SK-N-SH treated with all-trans-retinoic acid at 6 μM for 48 hours (cell line): ENCODE data around the gene SUGCT.

Source experiments
- ATAC-seq: fragments of 200-7000 bp; cut with Tn5 transposase; 3 replicates; pipeline ENCODE4 v1.9.1; 2020; ENCODE audit warnings: mild to moderate bottlenecking, moderate library complexity
- ARNTL ChIP-seq: fragments of 450-650 bp; formaldehyde crosslinking; IDR thresholded peaks from 2 replicates; pipeline ENCODE4 v1.5.0; 2020; ENCODE audit warnings: low read depth, mild to moderate bottlenecking, moderate library complexity, borderline replicate concordance
- BACH2 ChIP-seq: fragments of 250-450 bp; sonication (Bioruptor Pico); IDR thresholded peaks from 2 replicates; pipeline ENCODE4 v1.9.0; 2021; ENCODE audit warnings: mild to moderate bottlenecking, borderline replicate concordance
- CSDC2 ChIP-seq: fragments of 250-450 bp; sonication (Bioruptor Pico); IDR thresholded peaks from 2 replicates; pipeline ENCODE4 v1.5.0; 2020; ENCODE audit warnings: mild to moderate bottlenecking, moderate library complexity
- ESRRG ChIP-seq: fragments of 250-450 bp; sonication (Bioruptor Pico); IDR thresholded peaks from 2 replicates; pipeline ENCODE4 v1.6.1; 2021; ENCODE audit warnings: mild to moderate bottlenecking
- GLIS3 ChIP-seq: fragments of 250-450 bp; sonication (Bioruptor Pico); IDR thresholded peaks from 2 replicates; pipeline ENCODE4 v1.5.0; 2020; ENCODE audit warnings: mild to moderate bottlenecking, moderate library complexity
- ISL1 ChIP-seq: fragments of 250-450 bp; sonication (Bioruptor Pico); IDR thresholded peaks from 2 replicates; pipeline ENCODE4 v2.1.2; 2022; ENCODE audit warnings: mild to moderate bottlenecking, moderate library complexity
- OSR1 ChIP-seq: fragments of 250-450 bp; sonication (Bioruptor Pico); IDR thresholded peaks from 2 replicates; pipeline ENCODE4 v1.8.0; 2022; ENCODE audit warnings: moderate library complexity, mild to moderate bottlenecking, inconsistent platforms
- PPARA ChIP-seq: fragments of 250-450 bp; sonication (Bioruptor Pico); IDR thresholded peaks from 2 replicates; pipeline ENCODE4 v1.5.0; 2020; ENCODE audit warnings: mild to moderate bottlenecking, borderline replicate concordance
- RARB ChIP-seq: fragments of 250-450 bp; sonication (Bioruptor Pico); IDR thresholded peaks from 2 replicates; pipeline ENCODE4 v1.8.0; 2021; ENCODE audit warnings: mild to moderate bottlenecking, moderate library complexity
- SNAI2 ChIP-seq: fragments of 250-450 bp; sonication (Bioruptor Pico); IDR thresholded peaks from 2 replicates; pipeline ENCODE4 v1.5.0; 2020; ENCODE audit warnings: mild to moderate bottlenecking, moderate library complexity
- TCF4 ChIP-seq: fragments of 250-450 bp; sonication (Bioruptor Pico); IDR thresholded peaks from 2 replicates; pipeline ENCODE4 v1.8.0; 2021; ENCODE audit warnings: mild to moderate bottlenecking, moderate library complexity, borderline replicate concordance
- ZC3H10 ChIP-seq: fragments of 250-450 bp; sonication (Bioruptor Pico); IDR thresholded peaks from 2 replicates; pipeline ENCODE4 v1.5.1; 2021; ENCODE audit warnings: mild to moderate bottlenecking, moderate library complexity
- ZFP3 ChIP-seq: fragments of 250-450 bp; sonication (Bioruptor Pico); IDR thresholded peaks from 2 replicates; pipeline ENCODE4 v1.5.0; 2020; ENCODE audit warnings: mild to moderate bottlenecking, moderate library complexity
- ZFP30 ChIP-seq: fragments of 450-650 bp; formaldehyde crosslinking; IDR thresholded peaks from 2 replicates; pipeline ENCODE4 v1.5.0; 2022; ENCODE audit warnings: mild to moderate bottlenecking, moderate library complexity
- ZNF565 ChIP-seq: fragments of 450-650 bp; formaldehyde crosslinking; conservative IDR thresholded peaks from 2 replicates; pipeline ENCODE4 v1.5.0; 2020; ENCODE audit warnings: low read depth, mild to moderate bottlenecking, moderate library complexity
- ZNF70 ChIP-seq: fragments of 450-650 bp; formaldehyde crosslinking; IDR thresholded peaks from 2 replicates; pipeline ENCODE4 v1.5.0; 2020; ENCODE audit warnings: mild to moderate bottlenecking, moderate library complexity
- ZNF8 ChIP-seq: fragments of 450-650 bp; formaldehyde crosslinking; IDR thresholded peaks from 2 replicates; pipeline ENCODE4 v1.5.0; 2020; ENCODE audit warnings: mild to moderate bottlenecking, moderate library complexity
- TF ChIP-seq, protein P1 (sequence below): fragments of 250-450 bp; sonication (Bioruptor Pico); IDR thresholded peaks from 2 replicates; pipeline ENCODE4 v1.5.1; 2020; ENCODE audit warnings: low read depth, mild to moderate bottlenecking, moderate library complexity
- TF ChIP-seq, protein P2 (sequence below): fragments of 250-450 bp; sonication (Bioruptor Pico); IDR thresholded peaks from 2 replicates; pipeline ENCODE4 v1.8.0; 2020; ENCODE audit warnings: mild to moderate bottlenecking, moderate library complexity, borderline replicate concordance
- TF ChIP-seq, protein P3 (sequence below): fragments of 250-450 bp; sonication (Bioruptor Pico); IDR thresholded peaks from 2 replicates; pipeline ENCODE4 v1.8.0; 2021; ENCODE audit warnings: low read depth, mild to moderate bottlenecking, moderate library complexity, borderline replicate concordance
- TF ChIP-seq, protein P4 (sequence below): fragments of 250-450 bp; sonication (Bioruptor Pico); IDR thresholded peaks from 2 replicates; pipeline ENCODE4 v1.5.1; 2021; ENCODE audit warnings: mild to moderate bottlenecking, moderate library complexity
- TF ChIP-seq, protein P5 (sequence below): fragments of 250-450 bp; sonication (Bioruptor Pico); IDR thresholded peaks from 2 replicates; pipeline ENCODE4 v1.5.0; 2020; ENCODE audit warnings: mild to moderate bottlenecking, moderate library complexity

Gene SUGCT

DNA sequence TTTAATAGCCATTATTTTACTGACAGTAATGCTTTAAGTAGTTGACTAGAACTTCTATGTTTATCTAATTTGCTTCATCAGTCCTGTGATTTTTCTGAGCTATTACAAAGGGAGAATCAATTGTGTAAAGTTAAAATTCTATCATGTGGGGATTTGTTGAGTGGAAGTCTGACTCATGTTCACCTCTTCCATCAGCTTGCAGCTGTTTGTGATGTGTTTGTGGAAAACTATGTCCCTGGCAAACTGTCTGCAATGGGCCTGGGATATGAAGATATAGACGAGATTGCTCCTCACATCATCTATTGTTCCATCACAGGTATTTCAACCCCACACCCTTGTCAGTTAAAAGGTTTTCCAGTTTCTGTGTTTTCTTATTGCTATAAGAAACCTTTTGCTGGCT, 59.9 kb downstream of the SUGCT start:
- peak; percentile 26; the same call in 2 of the 3 replicates for ATAC-seq
- TF ChIP-seq, protein P1, sequence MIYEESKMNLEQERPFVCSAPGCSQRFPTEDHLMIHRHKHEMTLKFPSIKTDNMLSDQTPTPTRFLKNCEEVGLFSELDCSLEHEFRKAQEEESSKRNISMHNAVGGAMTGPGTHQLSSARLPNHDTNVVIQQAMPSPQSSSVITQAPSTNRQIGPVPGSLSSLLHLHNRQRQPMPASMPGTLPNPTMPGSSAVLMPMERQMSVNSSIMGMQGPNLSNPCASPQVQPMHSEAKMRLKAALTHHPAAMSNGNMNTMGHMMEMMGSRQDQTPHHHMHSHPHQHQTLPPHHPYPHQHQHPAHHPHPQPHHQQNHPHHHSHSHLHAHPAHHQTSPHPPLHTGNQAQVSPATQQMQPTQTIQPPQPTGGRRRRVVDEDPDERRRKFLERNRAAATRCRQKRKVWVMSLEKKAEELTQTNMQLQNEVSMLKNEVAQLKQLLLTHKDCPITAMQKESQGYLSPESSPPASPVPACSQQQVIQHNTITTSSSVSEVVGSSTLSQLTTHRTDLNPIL (CRISPR knock-in tag), result no peak
- TF ChIP-seq OSR1 (CRISPR knock-in tag) (no peak), ARNTL (CRISPR knock-in tag) (no peak)

DNA sequence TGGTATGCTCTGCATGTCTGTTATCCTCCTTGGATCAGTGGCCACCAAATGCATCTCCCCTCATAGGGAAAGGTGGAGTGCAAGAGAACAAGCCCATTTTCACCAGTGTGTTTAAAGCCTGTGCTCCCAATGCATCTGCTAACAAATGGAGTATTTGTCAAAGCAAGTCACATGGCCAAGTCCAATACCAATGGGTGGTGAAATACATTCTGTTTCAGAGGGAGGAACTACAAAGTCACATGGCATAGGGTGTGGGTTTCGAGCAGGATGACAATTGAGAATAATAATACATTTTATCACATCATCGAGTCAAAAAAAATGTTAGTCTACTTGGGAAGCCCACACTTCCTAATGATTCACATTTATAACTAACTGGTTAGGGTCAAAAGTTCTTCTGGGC, 62.7 kb downstream of the SUGCT start:
- TF ChIP-seq ZNF8, result no peak
- TF ChIP-seq ESRRG (CRISPR knock-in tag), result no peak
- TF ChIP-seq PPARA, result no peak
- TF ChIP-seq OSR1 (CRISPR knock-in tag), result no peak
- no peak for TF ChIP-seq GLIS3 (CRISPR knock-in tag)
- TF ChIP-seq BACH2, result no peak
- TF ChIP-seq, protein P2, sequence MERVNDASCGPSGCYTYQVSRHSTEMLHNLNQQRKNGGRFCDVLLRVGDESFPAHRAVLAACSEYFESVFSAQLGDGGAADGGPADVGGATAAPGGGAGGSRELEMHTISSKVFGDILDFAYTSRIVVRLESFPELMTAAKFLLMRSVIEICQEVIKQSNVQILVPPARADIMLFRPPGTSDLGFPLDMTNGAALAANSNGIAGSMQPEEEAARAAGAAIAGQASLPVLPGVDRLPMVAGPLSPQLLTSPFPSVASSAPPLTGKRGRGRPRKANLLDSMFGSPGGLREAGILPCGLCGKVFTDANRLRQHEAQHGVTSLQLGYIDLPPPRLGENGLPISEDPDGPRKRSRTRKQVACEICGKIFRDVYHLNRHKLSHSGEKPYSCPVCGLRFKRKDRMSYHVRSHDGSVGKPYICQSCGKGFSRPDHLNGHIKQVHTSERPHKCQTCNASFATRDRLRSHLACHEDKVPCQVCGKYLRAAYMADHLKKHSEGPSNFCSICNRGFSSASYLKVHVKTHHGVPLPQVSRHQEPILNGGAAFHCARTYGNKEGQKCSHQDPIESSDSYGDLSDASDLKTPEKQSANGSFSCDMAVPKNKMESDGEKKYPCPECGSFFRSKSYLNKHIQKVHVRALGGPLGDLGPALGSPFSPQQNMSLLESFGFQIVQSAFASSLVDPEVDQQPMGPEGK, result no peak
- no peak for TF ChIP-seq TCF4
- no peak for TF ChIP-seq ZNF70
- TF ChIP-seq ZC3H10 (CRISPR knock-in tag), result no peak
- TF ChIP-seq RARB (CRISPR knock-in tag), result no peak
- TF ChIP-seq, protein P3, sequence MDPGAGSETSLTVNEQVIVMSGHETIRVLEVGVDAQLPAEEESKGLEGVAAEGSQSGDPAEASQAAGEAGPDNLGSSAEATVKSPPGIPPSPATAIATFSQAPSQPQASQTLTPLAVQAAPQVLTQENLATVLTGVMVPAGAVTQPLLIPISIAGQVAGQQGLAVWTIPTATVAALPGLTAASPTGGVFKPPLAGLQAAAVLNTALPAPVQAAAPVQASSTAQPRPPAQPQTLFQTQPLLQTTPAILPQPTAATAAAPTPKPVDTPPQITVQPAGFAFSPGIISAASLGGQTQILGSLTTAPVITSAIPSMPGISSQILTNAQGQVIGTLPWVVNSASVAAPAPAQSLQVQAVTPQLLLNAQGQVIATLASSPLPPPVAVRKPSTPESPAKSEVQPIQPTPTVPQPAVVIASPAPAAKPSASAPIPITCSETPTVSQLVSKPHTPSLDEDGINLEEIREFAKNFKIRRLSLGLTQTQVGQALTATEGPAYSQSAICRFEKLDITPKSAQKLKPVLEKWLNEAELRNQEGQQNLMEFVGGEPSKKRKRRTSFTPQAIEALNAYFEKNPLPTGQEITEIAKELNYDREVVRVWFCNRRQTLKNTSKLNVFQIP (CRISPR knock-in tag), result no peak
- no peak for TF ChIP-seq CSDC2 (CRISPR knock-in tag)
- no peak for TF ChIP-seq SNAI2 (CRISPR knock-in tag)
- no peak for TF ChIP-seq ZNF565 (CRISPR knock-in tag)
- TF ChIP-seq ISL1 (CRISPR knock-in tag), result no peak
- TF ChIP-seq, protein P4, sequence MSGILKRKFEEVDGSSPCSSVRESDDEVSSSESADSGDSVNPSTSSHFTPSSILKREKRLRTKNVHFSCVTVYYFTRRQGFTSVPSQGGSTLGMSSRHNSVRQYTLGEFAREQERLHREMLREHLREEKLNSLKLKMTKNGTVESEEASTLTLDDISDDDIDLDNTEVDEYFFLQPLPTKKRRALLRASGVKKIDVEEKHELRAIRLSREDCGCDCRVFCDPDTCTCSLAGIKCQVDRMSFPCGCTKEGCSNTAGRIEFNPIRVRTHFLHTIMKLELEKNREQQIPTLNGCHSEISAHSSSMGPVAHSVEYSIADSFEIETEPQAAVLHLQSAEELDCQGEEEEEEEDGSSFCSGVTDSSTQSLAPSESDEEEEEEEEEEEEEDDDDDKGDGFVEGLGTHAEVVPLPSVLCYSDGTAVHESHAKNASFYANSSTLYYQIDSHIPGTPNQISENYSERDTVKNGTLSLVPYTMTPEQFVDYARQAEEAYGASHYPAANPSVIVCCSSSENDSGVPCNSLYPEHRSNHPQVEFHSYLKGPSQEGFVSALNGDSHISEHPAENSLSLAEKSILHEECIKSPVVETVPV (CRISPR knock-in tag), result no peak
- no peak for TF ChIP-seq ZFP3 (CRISPR knock-in tag)
- TF ChIP-seq, all 23 proteins: peak for 0
- no peak for ATAC-seq

DNA sequence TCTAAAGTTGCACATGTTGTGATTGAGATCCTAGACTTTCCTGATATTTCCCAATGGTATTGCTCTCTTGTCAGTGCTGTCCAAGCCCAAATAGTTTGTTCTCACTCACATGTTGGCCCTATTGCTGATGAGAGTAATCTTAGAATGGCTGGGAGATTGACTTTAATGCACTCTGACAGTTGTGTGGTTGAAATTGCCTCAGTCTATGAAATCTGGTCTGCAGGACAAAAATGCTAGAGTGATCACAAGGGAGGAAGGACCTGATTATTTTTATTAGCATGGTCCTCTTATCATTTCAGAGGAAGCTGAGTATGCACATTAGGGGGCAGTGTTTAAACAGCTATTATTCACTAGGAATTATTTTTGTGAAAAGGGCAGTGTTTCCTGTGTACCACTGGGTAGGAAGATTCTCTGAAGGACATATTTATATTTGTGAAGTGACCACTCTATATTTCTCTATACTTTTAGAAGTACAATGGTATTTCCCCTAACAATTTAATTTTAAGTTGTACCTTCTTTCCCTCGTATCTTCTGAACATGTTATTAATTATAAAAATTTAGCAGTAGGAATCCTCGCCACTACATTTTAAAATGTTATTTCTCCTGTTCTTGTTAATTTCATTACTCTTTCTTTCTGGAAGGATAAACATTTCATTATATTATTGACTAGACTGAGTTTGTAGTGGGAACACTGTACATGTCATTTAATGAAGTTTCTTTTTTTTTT, 64.4 kb downstream of the SUGCT start:
- TF ChIP-seq ESRRG (CRISPR knock-in tag) (no peak), CSDC2 (CRISPR knock-in tag) (no peak), ZFP30 (CRISPR knock-in tag) (no peak), ZNF70 (no peak), ZC3H10 (CRISPR knock-in tag) (no peak), ZNF565 (CRISPR knock-in tag) (no peak), OSR1 (CRISPR knock-in tag) (no peak), ARNTL (CRISPR knock-in tag) (no peak), ZNF8 (no peak), SNAI2 (CRISPR knock-in tag) (no peak), RARB (CRISPR knock-in tag) (no peak), GLIS3 (CRISPR knock-in tag) (no peak), TCF4 (no peak), ZFP3 (CRISPR knock-in tag) (no peak)
- TF ChIP-seq, protein P2, result no peak
- TF ChIP-seq, protein P5, sequence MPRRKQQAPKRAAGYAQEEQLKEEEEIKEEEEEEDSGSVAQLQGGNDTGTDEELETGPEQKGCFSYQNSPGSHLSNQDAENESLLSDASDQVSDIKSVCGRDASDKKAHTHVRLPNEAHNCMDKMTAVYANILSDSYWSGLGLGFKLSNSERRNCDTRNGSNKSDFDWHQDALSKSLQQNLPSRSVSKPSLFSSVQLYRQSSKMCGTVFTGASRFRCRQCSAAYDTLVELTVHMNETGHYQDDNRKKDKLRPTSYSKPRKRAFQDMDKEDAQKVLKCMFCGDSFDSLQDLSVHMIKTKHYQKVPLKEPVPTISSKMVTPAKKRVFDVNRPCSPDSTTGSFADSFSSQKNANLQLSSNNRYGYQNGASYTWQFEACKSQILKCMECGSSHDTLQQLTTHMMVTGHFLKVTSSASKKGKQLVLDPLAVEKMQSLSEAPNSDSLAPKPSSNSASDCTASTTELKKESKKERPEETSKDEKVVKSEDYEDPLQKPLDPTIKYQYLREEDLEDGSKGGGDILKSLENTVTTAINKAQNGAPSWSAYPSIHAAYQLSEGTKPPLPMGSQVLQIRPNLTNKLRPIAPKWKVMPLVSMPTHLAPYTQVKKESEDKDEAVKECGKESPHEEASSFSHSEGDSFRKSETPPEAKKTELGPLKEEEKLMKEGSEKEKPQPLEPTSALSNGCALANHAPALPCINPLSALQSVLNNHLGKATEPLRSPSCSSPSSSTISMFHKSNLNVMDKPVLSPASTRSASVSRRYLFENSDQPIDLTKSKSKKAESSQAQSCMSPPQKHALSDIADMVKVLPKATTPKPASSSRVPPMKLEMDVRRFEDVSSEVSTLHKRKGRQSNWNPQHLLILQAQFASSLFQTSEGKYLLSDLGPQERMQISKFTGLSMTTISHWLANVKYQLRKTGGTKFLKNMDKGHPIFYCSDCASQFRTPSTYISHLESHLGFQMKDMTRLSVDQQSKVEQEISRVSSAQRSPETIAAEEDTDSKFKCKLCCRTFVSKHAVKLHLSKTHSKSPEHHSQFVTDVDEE, result no peak
- TF ChIP-seq, protein P1 (CRISPR knock-in tag), result no peak
- peak; percentile 84 for ATAC-seq
